Endometrial microvascular endothelial cells (primary cell): ENCODE data around the gene TRIM2. TPM values are rescaled to one million over a fixed set of nuclear protein-coding genes. Genes with fewer than 3 reads are reported as not detected.

Source experiments
- in situ Hi-C: cut with HindIII; loops from 2 replicates; pipeline ENCODE4 v1.10.0; 2017; ENCODE audit warnings: low sequenced_read_pairs, low pct_unique_long_range_greater_than_20kb; ENCODE audit errors: inconsistent ontology term
- total RNA-seq: library from RNA; depleted of rRNA; stranded (reverse); fragments of >200 nt; gene quantifications from one replicate; pipeline ENCODE4 v1.2.3, GENCODE V29; 2015; ENCODE audit errors: inconsistent ontology term

Gene TRIM2
- total RNA-seq, 1 donor from 2014 or later: 10.5 TPM

DNA sequence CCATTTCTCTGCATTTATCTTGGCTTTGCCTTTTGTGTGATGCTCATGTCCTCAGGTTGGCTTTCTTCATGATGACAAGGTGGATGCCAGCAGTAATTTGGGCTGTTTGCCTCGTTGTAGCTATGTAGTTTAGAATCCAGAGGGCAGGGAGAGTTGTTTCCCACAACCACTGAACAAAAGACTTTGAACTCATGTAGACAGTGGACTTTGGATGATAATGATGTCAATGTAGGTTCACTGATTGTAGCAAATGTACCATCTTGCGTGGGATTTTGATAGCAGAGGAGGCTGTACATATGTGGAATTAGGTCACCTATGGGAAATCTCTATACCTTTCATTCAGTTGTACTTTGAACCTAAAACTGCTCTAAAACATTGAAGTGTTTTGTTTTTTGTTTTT, 181.5 kb downstream of the TRIM2 start:
- in situ Hi-C loops: no loop called here

DNA sequence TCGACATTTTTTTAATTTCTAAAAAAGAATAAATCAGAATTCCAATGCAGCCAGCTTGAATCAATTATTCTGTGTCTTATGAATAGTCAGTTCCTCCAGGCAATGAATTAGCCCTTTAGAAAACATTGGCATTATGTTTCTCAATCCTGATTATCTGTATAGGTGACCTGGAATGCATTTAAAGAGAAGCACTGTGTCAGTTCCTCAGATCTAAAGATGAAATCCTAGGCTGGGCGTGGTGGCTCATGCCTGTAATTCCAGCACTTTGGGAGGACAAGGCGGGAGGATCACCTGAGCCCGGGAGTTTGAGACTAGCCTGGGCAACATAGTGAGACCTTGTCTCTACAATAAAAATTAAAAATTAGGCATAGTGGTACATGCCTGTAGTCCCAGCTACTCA, 183.7 kb downstream of the TRIM2 start:
- in situ Hi-C loops: no loop called here

Other genes with a start within 250 kb of the TRIM2 start
- gene MND1, start 140.2 kb downstream of the TRIM2 start, total RNA-seq: 1.0 TPM